Lower lobe of right lung (tissue), 2 donors: ENCODE measurements around the gene FRMPD2. TPM values are rescaled to one million over a fixed set of nuclear protein-coding genes. Genes with fewer than 3 reads are reported as not detected.
"Not testable (repeated sequence)": the region's sequence is repeated elsewhere in the genome, so short reads cannot be mapped to it uniquely, and the experiment has no call there.

ENCODE experiments used
- ATAC-seq, 2 donors: fragments of 200-7000 bp; cut with Tn5 transposase; one replicate each; pipeline ENCODE4 v1.9.1; 2020 to 2022; ENCODE audit warnings: mild to moderate bottlenecking in 2 of 2, moderate library complexity in 2 of 2
- DNase-seq: peaks from one replicate; pipeline ENCODE4 v3.0.0-alpha.2; 2020
- H3K27ac ChIP-seq: fragments of 200-600 bp; one replicate; pipeline ENCODE4 v1.8.0; 2022
- H3K27me3 ChIP-seq: fragments of 200-600 bp; one replicate; pipeline ENCODE4 v1.8.0; 2022; ENCODE audit warnings: low read depth
- H3K36me3 ChIP-seq: fragments of 200-600 bp; one replicate; pipeline ENCODE4 v1.8.0; 2022; ENCODE audit warnings: mild to moderate bottlenecking
- H3K4me1 ChIP-seq: fragments of 200-600 bp; one replicate; pipeline ENCODE4 v1.8.0; 2022
- H3K4me3 ChIP-seq: fragments of 200-600 bp; one replicate; pipeline ENCODE4 v1.8.0; 2022; ENCODE audit warnings: mild to moderate bottlenecking
- H3K9me3 ChIP-seq: fragments of 200-600 bp; one replicate; pipeline ENCODE4 v1.8.0; 2022
- CTCF ChIP-seq: fragments of 200-600 bp; IDR thresholded peaks from one replicate; pipeline ENCODE4 v1.8.0; 2022; ENCODE audit warnings: antibody characterized with exemption, mild to moderate bottlenecking
- intact Hi-C: fragments of 100-400 bp; cut with DNase I; formaldehyde crosslinking; loops from one replicate; pipeline ENCODE4 v1.11.0; 2022
- total RNA-seq: library from RNA; stranded (reverse); fragmentation: NEBNext Ultra II Directional; extraction: Animal tissue kit (Norgen Biotek cat#: 25700); gene quantifications from one replicate; pipeline ENCODE4 v1.2.1, GENCODE V29; 2021
- donor health status: DM: no; HTN: yes; CAD: no; lungs with severe emphysema.

FRMPD2 gene
- total RNA-seq, 1 donor from 2014 or later: 5.3 TPM

- ATAC-seq (no peak), DNase-seq (no peak)
- Histone ChIP-seq H3K27ac (no peak overlapping the region), H3K9me3 (no peaks in the 10 kb centered on the region), H3K36me3 (no peaks in the 10 kb centered on the region), H3K4me1 (no peaks in the 10 kb centered on the region), H3K27me3 (peaks cover 3% of the 10 kb centered on the region), H3K4me3 (no peak overlapping the region)
- TF ChIP-seq CTCF: no peak
- intact Hi-C loops: no loop called here
Measured at GRCh38 chr10:48221814-48222213, 52.7 kb downstream of the FRMPD2 start.

- H3K4me3 ChIP-seq, ATAC-seq, H3K4me1 ChIP-seq, intact Hi-C loops, DNase-seq, H3K27me3 ChIP-seq, H3K9me3 ChIP-seq, H3K36me3 ChIP-seq, H3K27ac ChIP-seq: not testable (repeated sequence)
Measured at GRCh38 chr10:48221031-48221430, 53.5 kb downstream of the FRMPD2 start.

GRCh38 chr10:48219194-48219593 lies 55.3 kb downstream of the FRMPD2 start:
- no peak for DNase-seq
- Histone ChIP-seq H3K36me3 (no peaks in the 10 kb centered on the region), H3K4me3 (no peak overlapping the region), H3K27ac (no peak overlapping the region), H3K9me3 (no peaks in the 10 kb centered on the region), H3K27me3 (peaks cover 3% of the 10 kb centered on the region), H3K4me1 (no peaks in the 10 kb centered on the region)
- no peak for TF ChIP-seq CTCF
- intact Hi-C loops: no loop called here
- ATAC-seq: no peak

- Histone ChIP-seq H3K4me3 (no peak overlapping the region), H3K36me3 (no peaks in the 10 kb centered on the region), H3K4me1 (no peaks in the 10 kb centered on the region), H3K27ac (no peak overlapping the region), H3K27me3 (peaks cover 3% of the 10 kb centered on the region), H3K9me3 (no peaks in the 10 kb centered on the region)
- ATAC-seq: no peak
- no peak for DNase-seq
- intact Hi-C loops: no loop called here
- no peak for TF ChIP-seq CTCF
Measured at GRCh38 chr10:48216744-48217143, 57.8 kb downstream of the FRMPD2 start.

- TF ChIP-seq CTCF: no peak
- intact Hi-C loops: no loop called here
Measured at GRCh38 chr10:48216204-48216505, 58.3 kb downstream of the FRMPD2 start.

GRCh38 chr10:48215486-48216203 lies 58.9 kb downstream of the FRMPD2 start:
- no peaks in the 10 kb centered on the region for H3K4me1 ChIP-seq
- no peak overlapping the region for H3K4me3 ChIP-seq
- DNase-seq: no peak
- H3K36me3 ChIP-seq: no peaks in the 10 kb centered on the region
- H3K27ac ChIP-seq: no peak overlapping the region
- TF ChIP-seq CTCF: peak; percentile 55
- peak; percentile 67 to 76 for ATAC-seq
- no peaks in the 10 kb centered on the region for H3K9me3 ChIP-seq
- intact Hi-C loops: no loop called here
- H3K27me3 ChIP-seq: no peaks in the 10 kb centered on the region

More at GRCh38 chr10:48216204-48216505, 58.3 kb downstream of the FRMPD2 start:
- ATAC-seq (no peak), DNase-seq (no peak)
- Histone ChIP-seq H3K27me3 (peaks cover 1% of the 10 kb centered on the region), H3K4me3 (no peak overlapping the region), H3K27ac (no peak overlapping the region), H3K36me3 (no peaks in the 10 kb centered on the region), H3K9me3 (no peaks in the 10 kb centered on the region), H3K4me1 (no peaks in the 10 kb centered on the region)
